ENCODE measurements around the gene TBX10. TPM values are rescaled to one million over a fixed set of nuclear protein-coding genes. Genes with fewer than 3 reads are reported as not detected.
"Not testable (repeated sequence)": the region's sequence is repeated elsewhere in the genome, so short reads cannot be mapped to it uniquely, and the experiment has no call there.

TBX10 gene
- polyA plus RNA-seq, 1 donor = 4.9 TPM

DNA sequence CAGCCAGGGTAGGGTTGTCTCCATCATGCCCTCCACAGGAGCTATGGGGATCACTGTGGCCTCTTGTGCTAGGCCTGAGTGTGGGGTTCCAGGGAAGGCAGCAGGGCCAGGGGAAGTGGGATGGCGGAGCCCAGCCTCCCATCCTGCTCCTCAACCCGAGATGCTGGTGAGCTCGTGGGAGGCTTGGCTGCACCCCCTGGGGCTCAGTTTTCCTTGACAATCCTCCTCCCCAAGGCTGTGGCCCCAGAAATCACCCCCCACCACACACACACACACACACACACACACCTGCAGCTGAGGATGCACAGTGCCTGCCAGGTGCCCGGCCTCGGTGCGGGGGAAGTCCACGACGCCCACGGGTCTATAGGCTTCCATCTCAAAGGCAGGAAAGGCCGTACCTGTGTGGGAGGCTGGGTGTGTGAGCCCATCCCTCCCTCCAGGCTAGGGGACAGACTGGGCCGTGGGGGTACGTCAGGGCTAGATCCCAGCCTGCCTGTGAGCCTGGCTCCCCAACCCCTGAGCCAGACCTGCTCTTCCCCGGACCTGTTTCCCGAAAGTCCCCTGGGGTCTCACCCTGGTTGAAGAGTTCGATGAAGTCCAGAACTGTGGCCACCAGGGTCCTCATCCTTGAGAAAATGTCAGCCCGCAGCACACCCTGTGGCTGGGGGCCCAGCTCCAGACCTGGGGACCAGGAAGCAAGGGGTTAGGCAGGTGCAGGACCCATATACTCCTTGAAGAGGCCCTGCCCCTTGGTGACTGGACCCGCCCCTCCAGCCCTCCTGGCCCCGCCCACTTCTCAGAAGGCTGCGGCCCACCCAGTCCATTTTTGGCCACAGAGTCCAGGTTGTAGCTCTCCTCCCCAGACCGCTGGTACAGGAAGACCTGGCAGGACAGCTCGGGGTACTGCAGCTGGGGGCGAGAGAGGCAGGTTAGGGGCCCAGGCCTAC lies 5.2 kb upstream of the TBX10 start:
- Histone ChIP-seq H3K27ac (ENCODE audit: low read length) (no peak overlapping the region), H3K4me1 (ENCODE audit: control insufficient read depth, insufficient read depth, low read length) (peaks cover 33% of the 10 kb centered on the region), H3K36me3 (ENCODE audit: control insufficient read depth, insufficient read depth, low read length) (peaks cover 18% of the 10 kb centered on the region), H3K27me3 (ENCODE audit: control insufficient read depth, insufficient read depth, low read length) (no peaks in the 10 kb centered on the region), H3K4me3 (ENCODE audit: low read length) (no peak overlapping the region), H3K9me3 (ENCODE audit: control insufficient read depth, low read depth, low read length) (no peaks in the 10 kb centered on the region)
- WGBS (ENCODE audit: insufficient coverage, low lambda C conversion rate) = no CpG with 5 or more reads among the region's 22 CpGs
- DNase-seq = no peak

DNA sequence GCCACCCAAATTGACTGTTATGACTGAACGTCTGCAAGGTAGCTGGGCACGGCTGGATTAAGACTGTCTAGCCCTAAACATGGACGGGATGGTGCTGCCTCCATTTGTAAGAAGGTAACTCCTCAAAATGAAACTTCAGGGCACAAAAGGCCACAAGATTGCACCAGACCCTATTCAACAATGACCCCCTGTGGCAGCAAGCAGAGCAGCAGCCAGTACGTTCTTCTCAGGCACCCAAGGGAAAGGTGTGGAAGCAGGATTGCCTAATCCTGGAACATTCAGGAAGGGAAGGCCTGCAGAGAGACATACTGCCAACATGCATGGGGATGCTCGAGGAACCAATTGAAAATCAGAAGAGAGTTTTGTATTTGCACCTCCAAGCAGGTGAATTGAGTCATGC lies 4.5 kb upstream of the TBX10 start:
- no peak for DNase-seq
- no peaks in the 10 kb centered on the region for H3K27me3 ChIP-seq (ENCODE audit: control insufficient read depth, insufficient read depth, low read length)

DNA sequence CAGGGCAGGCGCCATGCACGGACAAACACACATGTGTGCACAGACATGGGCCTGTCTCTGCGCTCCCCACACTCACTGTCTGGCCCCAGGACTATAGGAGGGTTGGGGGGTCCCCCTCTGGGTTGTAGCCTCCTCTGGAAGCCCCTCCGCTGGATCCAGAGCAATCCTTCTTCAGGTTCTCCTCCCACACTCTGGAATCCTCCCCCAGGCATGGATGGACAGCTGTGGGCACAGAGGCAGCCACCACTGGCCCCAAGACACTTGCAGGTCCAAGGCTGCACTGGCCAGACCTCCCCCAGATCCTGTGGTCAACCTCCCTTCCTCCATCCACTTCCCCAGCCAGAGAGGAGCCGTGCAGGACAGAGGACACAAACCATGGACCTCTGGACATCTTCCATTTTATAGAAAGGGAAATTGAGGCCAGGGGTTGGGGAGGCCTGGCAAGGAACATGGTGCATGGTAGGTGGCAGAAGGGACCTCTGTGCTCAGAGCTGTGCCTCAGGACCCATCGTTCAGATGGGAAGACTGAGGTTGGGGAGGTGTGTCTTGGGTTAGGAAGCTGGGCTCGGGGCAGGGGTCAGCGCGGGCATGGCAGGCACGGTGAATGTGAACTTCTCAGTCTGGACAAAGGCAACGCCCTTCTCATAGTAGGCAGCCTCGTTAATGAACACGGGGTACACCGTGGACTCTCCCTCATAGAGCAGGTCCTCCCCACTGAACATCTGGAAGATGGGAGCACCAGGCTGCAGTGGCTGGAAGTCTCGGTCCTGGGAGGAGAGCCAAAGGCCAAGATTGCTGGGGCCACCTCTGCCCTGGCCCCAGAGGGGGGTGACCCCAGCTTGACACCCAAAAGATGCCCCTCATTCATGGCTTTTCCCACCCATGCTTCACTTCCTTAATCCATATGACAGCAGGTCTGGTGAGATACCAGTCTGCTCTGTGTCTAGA lies 2.9 kb upstream of the TBX10 start:
- WGBS (ENCODE audit: insufficient coverage, low lambda C conversion rate) = no CpG with 5 or more reads among the region's 15 CpGs
- H3K4me3 ChIP-seq (ENCODE audit: low read length) = no peak overlapping the region
- peaks cover 11% of the 10 kb centered on the region for H3K4me1 ChIP-seq (ENCODE audit: control insufficient read depth, insufficient read depth, low read length)
- no peaks in the 10 kb centered on the region for H3K27me3 ChIP-seq (ENCODE audit: control insufficient read depth, insufficient read depth, low read length)
- H3K9me3 ChIP-seq (ENCODE audit: control insufficient read depth, low read depth, low read length) = no peaks in the 10 kb centered on the region
- H3K27ac ChIP-seq (ENCODE audit: low read length) = no peak overlapping the region
- DNase-seq = no peak
- H3K36me3 ChIP-seq (ENCODE audit: control insufficient read depth, insufficient read depth, low read length) = peaks cover 18% of the 10 kb centered on the region

More for the DNA sequence above, 4.5 kb upstream of the TBX10 start:
- H3K4me1 ChIP-seq (ENCODE audit: control insufficient read depth, insufficient read depth, low read length) = peaks cover 26% of the 10 kb centered on the region
- H3K27ac ChIP-seq (ENCODE audit: low read length) = no peak overlapping the region
- 100% methylated on average over 2 of the region's 5 CpGs for WGBS (ENCODE audit: insufficient coverage, low lambda C conversion rate)
- H3K9me3 ChIP-seq (ENCODE audit: control insufficient read depth, low read depth, low read length) = no peaks in the 10 kb centered on the region
- peaks cover 18% of the 10 kb centered on the region for H3K36me3 ChIP-seq (ENCODE audit: control insufficient read depth, insufficient read depth, low read length)
- no peak overlapping the region for H3K4me3 ChIP-seq (ENCODE audit: low read length)

DNA sequence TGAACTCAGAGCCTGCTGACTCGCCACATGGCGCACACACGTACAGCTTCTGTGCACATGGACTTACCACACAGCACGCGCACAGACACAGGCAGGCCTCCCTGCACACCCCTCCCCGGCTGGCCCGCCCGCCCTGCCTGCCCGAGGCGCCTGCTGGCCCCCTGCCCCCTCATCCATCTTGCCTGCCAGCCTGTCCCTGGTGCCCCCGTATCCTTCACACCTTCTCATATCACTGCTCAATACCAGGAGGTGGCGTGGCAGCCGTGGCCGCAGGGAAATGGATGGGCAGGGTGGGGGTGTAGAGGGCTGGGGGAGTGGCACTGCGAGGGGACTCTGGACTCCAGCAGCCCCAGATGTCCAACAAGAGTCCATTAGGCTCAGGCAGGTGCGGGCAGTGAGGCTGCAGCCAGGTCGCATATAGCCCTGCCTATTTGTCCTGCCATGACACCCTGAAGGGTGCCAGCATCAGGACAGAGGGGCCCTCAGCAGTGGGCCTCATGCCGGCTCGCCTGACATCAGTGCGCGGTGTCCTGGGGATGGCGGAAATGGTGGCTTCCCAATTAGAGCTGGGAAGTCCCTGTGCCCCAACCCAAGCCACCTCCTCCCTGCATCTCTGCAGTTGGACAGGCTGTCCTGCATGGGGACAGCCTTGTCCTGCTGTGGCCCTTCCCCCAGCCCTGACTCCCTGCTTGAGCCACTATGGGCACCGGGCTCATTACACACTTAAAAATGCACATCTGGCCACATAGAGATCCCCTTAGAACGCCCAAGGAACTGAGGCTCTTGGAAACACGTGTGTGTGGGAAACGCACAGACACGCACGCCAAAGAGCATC lies 2.0 kb upstream of the TBX10 start:
- WGBS (ENCODE audit: insufficient coverage, low lambda C conversion rate) = no CpG with 5 or more reads among the region's 28 CpGs
- no peak for DNase-seq
- H3K27me3 ChIP-seq (ENCODE audit: control insufficient read depth, insufficient read depth, low read length) = no peaks in the 10 kb centered on the region
- peaks cover 2% of the 10 kb centered on the region for H3K4me1 ChIP-seq (ENCODE audit: control insufficient read depth, insufficient read depth, low read length)
- no peak overlapping the region for H3K4me3 ChIP-seq (ENCODE audit: low read length)
- H3K36me3 ChIP-seq (ENCODE audit: control insufficient read depth, insufficient read depth, low read length) = peaks cover 18% of the 10 kb centered on the region
- H3K27ac ChIP-seq (ENCODE audit: low read length) = no peak overlapping the region
- no peaks in the 10 kb centered on the region for H3K9me3 ChIP-seq (ENCODE audit: control insufficient read depth, low read depth, low read length)

DNA sequence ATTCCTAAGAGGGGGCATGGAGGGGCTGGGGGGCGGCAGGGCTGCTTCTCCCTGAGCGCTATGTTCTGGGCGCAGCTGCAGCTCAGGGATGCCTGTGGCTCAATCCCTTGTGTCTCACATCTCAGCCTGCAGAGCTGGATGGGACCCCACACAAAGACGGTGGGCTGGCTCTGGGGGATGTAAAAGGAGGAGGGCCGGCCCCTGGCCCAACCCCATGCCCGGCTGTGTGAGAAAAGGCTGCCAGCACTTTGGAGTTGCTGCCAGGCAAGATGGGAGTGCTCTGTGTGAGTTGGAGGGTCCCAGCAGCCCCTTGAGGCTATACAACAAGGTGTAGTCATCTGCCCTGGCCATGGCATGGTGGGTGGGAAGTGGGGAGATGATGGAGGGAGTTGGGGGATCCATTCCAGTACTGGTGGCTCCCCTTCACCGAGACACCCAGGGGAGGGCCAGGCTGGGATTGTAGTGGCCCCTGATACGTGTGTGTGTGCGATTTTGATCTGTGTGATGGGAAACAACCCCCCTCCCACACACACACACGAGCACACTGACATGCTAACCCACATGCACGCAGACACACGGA lies 1.3 kb upstream of the TBX10 start:
- 80% methylated on average over 1 of the region's 12 CpGs for WGBS (ENCODE audit: insufficient coverage, low lambda C conversion rate)
- H3K27ac ChIP-seq (ENCODE audit: low read length) = no peak overlapping the region
- no peak for DNase-seq

DNA sequence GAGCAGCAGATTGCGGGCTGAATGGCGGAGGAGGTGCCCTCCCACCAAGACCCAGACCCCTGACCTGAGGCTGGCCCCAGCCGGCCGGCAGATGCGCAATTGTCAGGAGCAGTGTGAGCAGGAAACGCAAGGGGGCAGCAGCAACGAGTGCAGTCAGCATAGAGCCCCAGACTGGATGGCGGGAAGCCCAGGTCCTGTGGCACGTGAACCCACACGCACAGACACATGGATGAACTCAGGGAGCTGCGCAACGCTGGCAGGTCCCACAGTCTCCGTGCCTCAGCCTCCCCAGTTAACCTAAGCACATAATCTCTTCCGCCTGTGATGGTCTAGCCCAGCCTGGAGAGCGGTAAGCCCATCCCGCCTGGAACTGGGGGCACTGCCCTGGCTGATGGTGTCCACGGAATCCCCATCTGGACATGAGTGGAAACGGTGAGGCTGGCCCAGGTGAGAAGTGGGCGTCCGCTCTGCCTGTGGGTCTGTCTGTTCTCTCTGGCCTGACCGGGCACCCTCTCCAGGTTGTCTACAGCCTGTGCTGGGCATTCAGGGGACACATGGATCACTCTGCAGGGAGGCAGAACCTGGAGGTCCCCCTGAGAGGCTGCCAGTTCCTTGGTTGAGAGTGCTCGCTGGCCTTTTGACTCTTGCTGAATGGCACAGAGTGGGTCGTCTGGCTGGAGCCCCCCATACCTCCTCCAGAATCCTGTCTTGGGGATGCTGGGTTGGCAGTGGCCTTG lies 626 bp upstream of the TBX10 start:
- H3K4me1 ChIP-seq (ENCODE audit: control insufficient read depth, insufficient read depth, low read length) = peaks cover 3% of the 10 kb centered on the region
- no peaks in the 10 kb centered on the region for H3K9me3 ChIP-seq (ENCODE audit: control insufficient read depth, low read depth, low read length)
- H3K4me3 ChIP-seq (ENCODE audit: low read length) = no peak overlapping the region
- H3K27ac ChIP-seq (ENCODE audit: low read length) = no peak overlapping the region
- peaks cover 8% of the 10 kb centered on the region for H3K36me3 ChIP-seq (ENCODE audit: control insufficient read depth, insufficient read depth, low read length)
- WGBS (ENCODE audit: insufficient coverage, low lambda C conversion rate) = no CpG with 5 or more reads among the region's 23 CpGs
- no peaks in the 10 kb centered on the region for H3K27me3 ChIP-seq (ENCODE audit: control insufficient read depth, insufficient read depth, low read length)
- DNase-seq = peak; percentile 44 to 64

More for the DNA sequence above, 1.3 kb upstream of the TBX10 start:
- no peaks in the 10 kb centered on the region for H3K4me1 ChIP-seq (ENCODE audit: control insufficient read depth, insufficient read depth, low read length)
- H3K9me3 ChIP-seq (ENCODE audit: control insufficient read depth, low read depth, low read length) = no peaks in the 10 kb centered on the region
- peaks cover 12% of the 10 kb centered on the region for H3K36me3 ChIP-seq (ENCODE audit: control insufficient read depth, insufficient read depth, low read length)
- no peak overlapping the region for H3K4me3 ChIP-seq (ENCODE audit: low read length)
- H3K27me3 ChIP-seq (ENCODE audit: control insufficient read depth, insufficient read depth, low read length) = no peaks in the 10 kb centered on the region

DNA sequence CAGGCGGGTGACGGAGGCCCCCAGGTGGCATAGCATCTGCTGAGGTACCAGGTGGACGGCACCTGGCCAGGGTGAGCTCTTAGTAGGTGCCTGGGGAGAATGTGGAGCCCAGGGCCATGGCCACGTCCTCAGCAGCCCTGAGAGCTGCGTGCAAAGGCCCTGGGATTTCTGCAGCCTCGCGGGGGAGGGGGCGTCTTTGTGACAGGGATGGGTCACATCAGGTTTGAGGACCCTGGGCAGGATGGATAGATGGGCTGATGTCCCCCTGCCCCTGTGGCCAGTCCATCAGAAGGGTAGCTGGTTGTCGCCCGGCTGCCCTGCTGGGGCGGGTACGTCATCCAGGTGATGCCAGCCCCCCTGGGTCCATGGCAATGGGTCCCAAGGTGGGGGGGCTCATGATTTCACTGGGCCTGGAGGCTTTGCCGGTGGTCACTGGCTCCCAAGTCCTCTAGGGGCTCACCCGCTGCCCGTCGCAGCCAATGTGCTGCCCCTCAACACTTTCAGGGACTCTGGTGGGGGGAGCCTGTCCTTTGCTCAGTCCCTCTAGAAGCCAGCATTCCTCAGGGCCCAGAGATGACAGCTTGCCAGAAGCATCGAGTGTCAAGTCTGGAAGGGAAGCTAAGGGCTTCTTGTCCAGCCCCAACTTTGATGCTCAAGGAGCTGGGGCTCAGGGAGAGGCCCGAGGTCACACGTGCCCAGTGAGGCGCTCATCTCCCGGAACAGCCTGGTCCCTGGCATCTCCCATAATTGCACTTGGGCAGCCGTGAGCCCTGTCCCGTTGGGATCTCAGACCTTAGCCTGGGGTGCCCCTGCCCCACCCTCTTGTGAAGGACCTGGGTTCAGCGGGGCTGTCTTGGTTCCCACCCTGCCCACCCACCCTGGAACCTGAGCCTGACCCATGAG lies 777 bp downstream of the TBX10 start:
- DNase-seq = no peak
- Histone ChIP-seq H3K4me1 (ENCODE audit: control insufficient read depth, insufficient read depth, low read length) (peaks cover 16% of the 10 kb centered on the region), H3K27me3 (ENCODE audit: control insufficient read depth, insufficient read depth, low read length) (no peaks in the 10 kb centered on the region), H3K9me3 (ENCODE audit: control insufficient read depth, low read depth, low read length) (no peaks in the 10 kb centered on the region), H3K4me3 (ENCODE audit: low read length) (no peak overlapping the region), H3K36me3 (ENCODE audit: control insufficient read depth, insufficient read depth, low read length) (no peaks in the 10 kb centered on the region), H3K27ac (ENCODE audit: low read length) (no peak overlapping the region)
- WGBS (ENCODE audit: insufficient coverage, low lambda C conversion rate) = no CpG with 5 or more reads among the region's 24 CpGs

DNA sequence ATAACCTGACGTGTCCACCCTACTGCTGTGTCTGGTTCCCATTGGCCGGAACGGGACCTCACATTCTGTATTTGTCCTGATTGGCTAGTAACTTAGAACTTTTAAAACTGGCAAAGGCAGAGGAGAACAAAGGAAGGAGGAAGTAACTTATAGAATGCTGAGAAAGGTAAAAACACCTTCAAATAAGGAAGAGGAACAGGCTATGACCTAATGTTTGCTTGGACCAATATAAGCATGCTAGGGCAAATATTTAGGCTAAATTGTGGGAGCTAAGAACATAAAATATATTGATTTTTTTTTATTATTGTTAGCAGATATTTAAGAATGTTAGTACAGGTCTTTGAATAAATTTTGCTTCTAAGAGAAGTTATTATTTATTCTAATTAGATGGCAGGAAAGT lies 2.1 kb downstream of the TBX10 start:
- peaks cover 28% of the 10 kb centered on the region for H3K4me1 ChIP-seq (ENCODE audit: control insufficient read depth, insufficient read depth, low read length)
- WGBS (ENCODE audit: insufficient coverage, low lambda C conversion rate) = no CpG with 5 or more reads among the region's 3 CpGs
- not testable (repeated sequence) for H3K27ac ChIP-seq (ENCODE audit: low read length); H3K36me3 ChIP-seq (ENCODE audit: control insufficient read depth, insufficient read depth, low read length); H3K4me3 ChIP-seq (ENCODE audit: low read length); DNase-seq; H3K9me3 ChIP-seq (ENCODE audit: control insufficient read depth, low read depth, low read length); H3K27me3 ChIP-seq (ENCODE audit: control insufficient read depth, insufficient read depth, low read length)

Data from large intestine (tissue), 3 donors.